Common myeloid progenitor, CD34-positive (primary cell): ENCODE data around the gene NOVA1.

Source experiments
- CTCF ChIA-PET: fragments of 350-600 bp; sonication (Branson Sonifier 250); formaldehyde crosslinking; loops from one replicate; lab custom pipeline; 2021; ENCODE audit warnings: antibody characterized with exemption; lab: Charles Lee
- POLR2A ChIA-PET: fragments of 350-600 bp; sonication (Branson Sonifier 250); formaldehyde crosslinking; loops from one replicate; lab custom pipeline; 2021; ENCODE audit warnings: antibody characterized with exemption; lab: Charles Lee
- DNase-seq, 3 donors: peaks; one replicate each; pipeline versions ENCODE4 v3.0.0 to v3.0.0-alpha.2; 2013
- H3K27ac ChIP-seq, 2 experiments: 1 replicate in 1 of 2; 2 replicates in 1 of 2; pipeline ENCODE4 v1.7.0; 2013; ENCODE audit warnings: inconsistent platforms in 2 of 2, low read length in 2 of 2, mild to moderate bottlenecking in 2 of 2, low read depth in 1 of 2, moderate library complexity in 1 of 2; ENCODE audit not compliant: severe bottlenecking in 2 of 2, insufficient read depth in 1 of 2, poor library complexity in 1 of 2
- H3K27me3 ChIP-seq, 5 experiments: replicated peaks in 2 of 5; 1 replicate in 3 of 5; 2 replicates in 2 of 5; pipeline versions ENCODE4 v1.6.1 to v1.7.0; 2013; ENCODE audit warnings: low read length in 4 of 5, mild to moderate bottlenecking in 2 of 5, moderate library complexity in 2 of 5, inconsistent platforms in 1 of 5; ENCODE audit not compliant: insufficient read depth in 5 of 5, control insufficient read depth in 4 of 5
- H3K36me3 ChIP-seq, 4 experiments: 1 replicate in 2 of 4; 2 replicates in 2 of 4; pipeline versions ENCODE4 v1.6.1 to v1.7.0; 2013; ENCODE audit warnings: low read length in 3 of 4, control low read depth in 1 of 4, mild to moderate bottlenecking in 1 of 4; ENCODE audit not compliant: control insufficient read depth in 4 of 4, insufficient read depth in 4 of 4
- H3K4me1 ChIP-seq, 4 experiments: 1 replicate in 3 of 4; 2 replicates in 1 of 4; pipeline versions ENCODE4 v1.6.1 to v1.7.1; 2013; ENCODE audit warnings: low read length in 3 of 4, mild to moderate bottlenecking in 3 of 4, control low read depth in 1 of 4, inconsistent platforms in 1 of 4, moderate library complexity in 1 of 4; ENCODE audit not compliant: control insufficient read depth in 4 of 4, insufficient read depth in 4 of 4; ENCODE audit errors: control extremely low read depth in 1 of 4
- H3K4me3 ChIP-seq, 7 experiments: 1 replicate in 4 of 7; 2 replicates in 3 of 7; pipeline versions ENCODE4 v1.5.1 to v1.7.0; 2013; ENCODE audit warnings: mild to moderate bottlenecking in 7 of 7, low read length in 6 of 7, moderate library complexity in 6 of 7, inconsistent platforms in 2 of 7, low read depth in 2 of 7, control low read depth in 1 of 7; ENCODE audit not compliant: insufficient read depth in 4 of 7, control insufficient read depth in 1 of 7; ENCODE audit errors: extremely low read depth in 1 of 7
- H3K9me3 ChIP-seq, 5 experiments: 1 replicate in 4 of 5; 2 replicates in 1 of 5; pipeline versions ENCODE4 v1.6.1 to v1.7.1; 2013; ENCODE audit warnings: low read length in 4 of 5, mild to moderate bottlenecking in 2 of 5, inconsistent platforms in 1 of 5, low read depth in 1 of 5, moderate library complexity in 1 of 5; ENCODE audit not compliant: control insufficient read depth in 4 of 5, insufficient read depth in 2 of 5; ENCODE audit errors: control extremely low read depth in 1 of 5
- WGBS: methylation state at CpG from one replicate; pipeline ENCODE4 v1.1.5; 2013; ENCODE audit not compliant: insufficient coverage; 5-methylcytosine and 5-hydroxymethylcytosine counted together

NOVA1 gene

GRCh38 chr14:26621364-26621763 lies 23.5 kb upstream of the NOVA1 start:
- CTCF ChIA-PET: no interaction called here
- DNase-seq: no peak
- no peaks in the 10 kb centered on the region for H3K4me1 ChIP-seq
- H3K4me3 ChIP-seq: no peak overlapping the region
- POLR2A ChIA-PET: no interaction called here
- H3K27me3 ChIP-seq: no peaks in the 10 kb centered on the region
- no CpG with 5 or more reads among the region's 1 CpG for WGBS
- H3K27ac ChIP-seq: no peak overlapping the region
- no peaks in the 10 kb centered on the region for H3K36me3 ChIP-seq
- no peaks in the 10 kb centered on the region for H3K9me3 ChIP-seq

- Histone ChIP-seq H3K27me3 (no peaks in the 10 kb centered on the region), H3K4me3 (no peak overlapping the region), H3K4me1 (no peaks in the 10 kb centered on the region), H3K27ac (no peak overlapping the region), H3K9me3 (peaks cover 0 to 6% (median 2%) of the 10 kb centered on the region in 5 experiments), H3K36me3 (no peaks in the 10 kb centered on the region)
- no peak for DNase-seq
- POLR2A ChIA-PET: no interaction called here
- CTCF ChIA-PET: no interaction called here
Measured at GRCh38 chr14:26611259-26611658, 13.4 kb upstream of the NOVA1 start.

GRCh38 chr14:26606729-26607312 lies 9.0 kb upstream of the NOVA1 start:
- ChIA-PET CTCF (no interaction called here), POLR2A (no interaction called here)
- WGBS: 60% methylated on average over 1 of the region's 3 CpGs
- Histone ChIP-seq H3K36me3 (no peaks in the 10 kb centered on the region), H3K4me3 (no peak overlapping the region), H3K27me3 (peaks cover 0 to 1% (median 0%) of the 10 kb centered on the region in 5 experiments), H3K9me3 (no peaks in the 10 kb centered on the region), H3K4me1 (no peaks in the 10 kb centered on the region), H3K27ac (no peak overlapping the region)
- no peak for DNase-seq

- DNase-seq: no peak
- ChIA-PET CTCF (interaction anchor here (1.0 kb wide), 1 partner anchor 32 kb away, joined by 3 read pairs; no protein-coding TSS in a partner anchor), POLR2A (no interaction called here)
- Histone ChIP-seq H3K9me3 (no peaks in the 10 kb centered on the region), H3K4me1 (no peaks in the 10 kb centered on the region), H3K36me3 (no peaks in the 10 kb centered on the region), H3K4me3 (no peak overlapping the region), H3K27ac (no peak overlapping the region), H3K27me3 (peaks cover 0 to 3% (median 2%) of the 10 kb centered on the region in 5 experiments)
- WGBS: 56% methylated on average over 2 of the region's 2 CpGs
Measured at GRCh38 chr14:26605602-26606001, 7.8 kb upstream of the NOVA1 start.

GRCh38 chr14:26602902-26603301 lies 5.1 kb upstream of the NOVA1 start:
- no peak for DNase-seq
- ChIA-PET CTCF (no interaction called here), POLR2A (no interaction called here)
- Histone ChIP-seq H3K9me3 (no peaks in the 10 kb centered on the region), H3K27me3 (peaks cover 11 to 26% (median 20%) of the 10 kb centered on the region in 5 experiments), H3K36me3 (no peaks in the 10 kb centered on the region), H3K27ac (no peak overlapping the region), H3K4me3 (no peak overlapping the region), H3K4me1 (peaks cover 0 to 7% (median 3%) of the 10 kb centered on the region in 4 experiments)
- WGBS: no CpG with 5 or more reads among the region's 2 CpGs

- Histone ChIP-seq H3K9me3 (no peaks in the 10 kb centered on the region), H3K36me3 (no peaks in the 10 kb centered on the region), H3K27me3 (peaks cover 11 to 34% (median 20%) of the 10 kb centered on the region in 5 experiments), H3K27ac (no peak overlapping the region), H3K4me1 (peaks cover 0 to 13% (median 6%) of the 10 kb centered on the region in 4 experiments), H3K4me3 (no peak overlapping the region)
- POLR2A ChIA-PET: no interaction called here
- DNase-seq: no peak
- CTCF ChIA-PET: no interaction called here
- 69% methylated on average over 3 of the region's 4 CpGs for WGBS
Measured at GRCh38 chr14:26601856-26602255, 4.0 kb upstream of the NOVA1 start.

GRCh38 chr14:26599291-26599690 lies 1.5 kb upstream of the NOVA1 start:
- no peak overlapping the region for H3K4me3 ChIP-seq
- H3K27me3 ChIP-seq: peaks cover 18 to 56% (median 32%) of the 10 kb centered on the region in 5 experiments
- DNase-seq: no peak
- peaks cover 0 to 13% (median 6%) of the 10 kb centered on the region in 4 experiments for H3K4me1 ChIP-seq
- POLR2A ChIA-PET: no interaction called here
- no peak overlapping the region for H3K27ac ChIP-seq
- H3K9me3 ChIP-seq: peaks cover 0 to 5% (median 0%) of the 10 kb centered on the region in 5 experiments
- CTCF ChIA-PET: no interaction called here
- WGBS: 60% methylated on average over 1 of the region's 7 CpGs
- no peaks in the 10 kb centered on the region for H3K36me3 ChIP-seq
